IMR-90 (cell line): Measurements from ENCODE around the gene ARMH3. TPM values are rescaled to one million over a fixed set of nuclear protein-coding genes. Genes with fewer than 3 reads are reported as not detected.

Source experiments
- ATAC-seq: fragments of 200-7000 bp; cut with Tn5 transposase; 2 replicates; pipeline ENCODE4 v1.9.1; 2020; ENCODE audit warnings: low read depth, mild to moderate bottlenecking, moderate library complexity
- BruUV-seq: library from RNA; stranded (reverse); fragments of 400-500 nt; replicated peaks from 2 replicates; lab custom pipeline; 2021; lab: Mats Ljungman, UMichigan
- CTCF ChIA-PET: fragments of 300-600 bp; formaldehyde crosslinking; extraction: SDS; loops from one replicate; lab custom pipeline; 2021; ENCODE audit warnings: antibody characterized with exemption; lab: Yijun Ruan, JAX
- POLR2A ChIA-PET: fragments of 300-600 bp; sonication (Branson Sonifier 250); formaldehyde crosslinking; loops from one replicate; lab custom pipeline; 2022; ENCODE audit warnings: antibody characterized with exemption; ENCODE audit not compliant: unreplicated experiment; lab: Charles Lee
- DNase-seq: peaks from one replicate; pipeline ENCODE4 v3.0.0; 2013
- H2AFZ ChIP-seq: replicated peaks from 2 replicates; pipeline ENCODE3; 2013; ENCODE audit warnings: low read length, mild to moderate bottlenecking; ENCODE audit not compliant: poor library complexity
- H2AK5ac ChIP-seq: 2 replicates; pipeline ENCODE4 v1.6.1; 2013; ENCODE audit warnings: low read depth, low read length, inconsistent platforms
- H2AK9ac ChIP-seq: replicated peaks from 2 replicates; pipeline ENCODE3; 2013; ENCODE audit warnings: mild to moderate bottlenecking, low read depth, low read length, moderate library complexity; ENCODE audit not compliant: poor library complexity
- H2BK120ac ChIP-seq: 2 replicates; pipeline ENCODE4 v1.6.1; 2013; ENCODE audit warnings: low read depth, low read length, inconsistent platforms
- H2BK15ac ChIP-seq: 3 replicates; pipeline ENCODE4 v1.6.1; 2013; ENCODE audit warnings: low read depth, low read length, inconsistent platforms
- H2BK20ac ChIP-seq: 2 replicates; pipeline ENCODE4 v1.6.1; 2013; ENCODE audit warnings: low read depth, mild to moderate bottlenecking, inconsistent platforms, low read length, moderate library complexity
- H2BK5ac ChIP-seq: 2 replicates; pipeline ENCODE4 v1.6.1; 2013; ENCODE audit warnings: mild to moderate bottlenecking, low read depth, low read length, inconsistent platforms; ENCODE audit not compliant: poor library complexity, severe bottlenecking
- H3K14ac ChIP-seq: replicated peaks from 2 replicates; pipeline ENCODE4 v1.6.1; 2013; ENCODE audit warnings: low read depth, low read length, inconsistent platforms
- H3K18ac ChIP-seq: 2 replicates; pipeline ENCODE4 v1.6.1; 2013; ENCODE audit warnings: low read depth, low read length, control low read depth
- H3K23ac ChIP-seq: 2 replicates; pipeline ENCODE4 v1.6.1; 2013; ENCODE audit warnings: low read depth, low read length, inconsistent platforms
- H3K27ac ChIP-seq: 2 replicates; pipeline ENCODE4 v1.5.1; 2013; ENCODE audit warnings: mild to moderate bottlenecking, control low read depth, low read length; ENCODE audit not compliant: insufficient read depth
- H3K27me3 ChIP-seq: 2 replicates; pipeline ENCODE4 v1.6.1; 2013; ENCODE audit warnings: low read length; ENCODE audit not compliant: control insufficient read depth, insufficient read depth
- H3K36me3 ChIP-seq: 2 replicates; pipeline ENCODE4 v1.6.1; 2013; ENCODE audit warnings: low read length, mixed read lengths; ENCODE audit not compliant: control insufficient read depth, insufficient read depth
- H3K4ac ChIP-seq: 2 replicates; pipeline ENCODE4 v1.6.1; 2013; ENCODE audit warnings: low read depth, low read length, inconsistent platforms
- H3K4me1 ChIP-seq: 2 replicates; pipeline ENCODE4 v1.6.1; 2013; ENCODE audit warnings: low read length, mixed read lengths; ENCODE audit not compliant: control insufficient read depth, insufficient read depth
- H3K4me2 ChIP-seq: 2 replicates; pipeline ENCODE4 v1.6.1; 2013; ENCODE audit warnings: low read depth, mild to moderate bottlenecking, control low read depth, low read length, moderate library complexity
- H3K4me3 ChIP-seq: 2 replicates; pipeline ENCODE4 v1.5.1; 2013; ENCODE audit warnings: low read depth, mild to moderate bottlenecking, control low read depth, low read length, moderate library complexity; ENCODE audit not compliant: insufficient read depth
- H3K56ac ChIP-seq: 2 replicates; pipeline ENCODE4 v1.6.1; 2013; ENCODE audit warnings: low read length, inconsistent platforms; ENCODE audit not compliant: insufficient read depth; ENCODE audit errors: extremely low read depth
- H3K79me1 ChIP-seq, 2 experiments: 2 replicates each; pipeline ENCODE4 v1.6.1; 2013; ENCODE audit warnings: low read length in 2 of 2, inconsistent platforms in 1 of 2, low read depth in 1 of 2
- H3K9ac ChIP-seq: 2 replicates; pipeline ENCODE4 v1.6.1; 2013; ENCODE audit warnings: low read depth, low read length, control low read depth
- H3K9me1 ChIP-seq: 2 replicates; pipeline ENCODE4 v1.6.1; 2013; ENCODE audit warnings: low read length, inconsistent platforms; ENCODE audit not compliant: insufficient read depth
- H3K9me3 ChIP-seq: 2 replicates; pipeline ENCODE4 v1.6.1; 2013; ENCODE audit warnings: low read length; ENCODE audit not compliant: control insufficient read depth, insufficient read depth
- H4K20me1 ChIP-seq: 2 replicates; pipeline ENCODE4 v1.6.1; 2013; ENCODE audit warnings: low read length, inconsistent platforms; ENCODE audit not compliant: insufficient read depth
- H4K5ac ChIP-seq: 2 replicates; pipeline ENCODE4 v1.6.1; 2013; ENCODE audit warnings: mild to moderate bottlenecking, low read depth, low read length, control low read depth
- H4K8ac ChIP-seq, 2 experiments: 2 replicates each; pipeline ENCODE4 v1.6.1; 2013; ENCODE audit warnings: low read depth in 2 of 2, low read length in 2 of 2, control low read depth in 1 of 2, inconsistent platforms in 1 of 2
- H4K91ac ChIP-seq: 2 replicates; pipeline ENCODE4 v1.6.1; 2013; ENCODE audit warnings: low read depth, low read length, inconsistent platforms; ENCODE audit not compliant: insufficient read depth
- BHLHE40 ChIP-seq: fragments of 150-350 bp; IDR thresholded peaks from 2 replicates; pipeline ENCODE4 v1.6.1; 2016; ENCODE audit warnings: mild to moderate bottlenecking, low read depth, low read length
- CHD1 ChIP-seq: IDR thresholded peaks from 2 replicates; pipeline ENCODE4 v1.6.1; 2012; ENCODE audit warnings: low read depth, low read length, improper control_type of control experiment
- CTCF ChIP-seq: conservative IDR thresholded peaks from 2 replicates; pipeline ENCODE4 v1.5.1; 2012; ENCODE audit warnings: mild to moderate bottlenecking, low read depth, low read length, improper control_type of control experiment
- ELK1 ChIP-seq: fragments of 150-350 bp; IDR thresholded peaks from 2 replicates; pipeline ENCODE4 v1.6.1; 2016; ENCODE audit warnings: low read depth, mild to moderate bottlenecking, low read length, moderate library complexity, borderline replicate concordance
- MAFK ChIP-seq: IDR thresholded peaks from 2 replicates; pipeline ENCODE4 v1.6.1; 2012; ENCODE audit warnings: low read depth, low read length, improper control_type of control experiment
- MXI1 ChIP-seq: IDR thresholded peaks from 2 replicates; pipeline ENCODE4 v1.6.1; 2012; ENCODE audit warnings: low read depth, mild to moderate bottlenecking, low read length, moderate library complexity, borderline replicate concordance
- NFE2L2 ChIP-seq: fragments of 150-350 bp; IDR thresholded peaks from 2 replicates; pipeline ENCODE4 v1.6.1; 2016; ENCODE audit warnings: low read depth, mild to moderate bottlenecking, low read length
- RAD21 ChIP-seq: IDR thresholded peaks from 2 replicates; pipeline ENCODE4 v1.6.1; 2012; ENCODE audit warnings: low read length, improper control_type of control experiment
- RCOR1 ChIP-seq: IDR thresholded peaks from 2 replicates; pipeline ENCODE4 v1.6.1; 2012; ENCODE audit warnings: mild to moderate bottlenecking, low read length, improper control_type of control experiment; ENCODE audit not compliant: insufficient replicate concordance
- RFX5 ChIP-seq: IDR thresholded peaks from 2 replicates; pipeline ENCODE4 v1.8.0; 2012; ENCODE audit warnings: low read depth, mild to moderate bottlenecking, low read length, moderate library complexity
- SMC3 ChIP-seq: fragments of 150-350 bp; IDR thresholded peaks from 2 replicates; pipeline ENCODE4 v1.6.1; 2016; ENCODE audit warnings: low read depth, mild to moderate bottlenecking, antibody characterized with exemption, low read length, moderate library complexity
- WGBS, 2 experiments: methylation state at CpG; one replicate each; pipeline versions ENCODE4 v1.1.5 to v1.1.7; 2013; ENCODE audit warnings: missing lambda C conversion rate in 2 of 2; ENCODE audit not compliant: insufficient read length in 1 of 2; ENCODE audit errors: extremely low coverage in 2 of 2; 5-methylcytosine and 5-hydroxymethylcytosine counted together
- dilution Hi-C: fragments of 300-500 bp; cut with HindIII; formaldehyde crosslinking; loops from one replicate; pipeline ENCODE4 v1.14.3; 2018; ENCODE audit warnings: low sequenced_read_pairs; ENCODE audit not compliant: unreplicated experiment
- in situ Hi-C: fragments of 300-500 bp; cut with MboI; formaldehyde crosslinking; loops from 3 replicates; pipeline ENCODE4 v1.14.3; 2019; ENCODE audit warnings: low sequenced_read_pairs, inconsistent platforms, mixed read lengths
- intact Hi-C: fragments of 100-400 bp; cut with micrococcal nuclease; formaldehyde crosslinking; loops from 2 replicates; pipeline ENCODE4 v1.10.0; 2022
- polyA plus RNA-seq, 3 experiments: library from polyadenylated mRNA; depleted of rRNA; stranded (reverse); fragments of >200 nt; gene quantifications; 2 replicates each; pipeline ENCODE4 v1.2.3, GENCODE V29; 2012; ENCODE audit warnings: low replicate concordance in 1 of 3
- total RNA-seq: library from RNA; depleted of rRNA; stranded (reverse); fragments of >200 nt; gene quantifications from 2 replicates; pipeline ENCODE4 v1.2.3, GENCODE V29; 2012

ARMH3 gene
- total and polyA plus RNA-seq, 2 of the 4 experiments (the other 2 are of a cell fraction), result 12.1 to 13.1 TPM

GRCh38 chr10:101824736-101825135 is 231.2 kb downstream of the ARMH3 start:
- no peak overlapping the region for H2BK15ac ChIP-seq
- H3K9me1 ChIP-seq, result 0 out of 2 replicates have a peak, but pooled peaks cover 5% of the 10 kb centered on the region
- H2BK120ac ChIP-seq, result no peak overlapping the region
- in situ Hi-C loops, result loop anchor here (25.0 kb wide), 1 partner anchor 887 kb away; no protein-coding TSS in a partner anchor
- H3K4ac ChIP-seq, result no peak overlapping the region
- no peak overlapping the region for H3K4me2 ChIP-seq
- H3K4me3 ChIP-seq, result no peak overlapping the region
- H3K27ac ChIP-seq, result no peak overlapping the region
- BruUV-seq, result no TSS peak
- no peak overlapping the region; the same call in 1 of the 2 replicates for H3K56ac ChIP-seq
- CTCF ChIA-PET, result no interaction called here
- no peak overlapping the region for H3K18ac ChIP-seq
- H3K14ac ChIP-seq, result no peak overlapping the region
- TF ChIP-seq BHLHE40 (no peak), SMC3 (no peak), RAD21 (no peak), ELK1 (no peak), RFX5 (no peak), RCOR1 (no peak), CHD1 (no peak), MXI1 (no peak), CTCF (no peak), MAFK (no peak), NFE2L2 (no peak)
- H2AK5ac ChIP-seq, result no peak overlapping the region
- H3K23ac ChIP-seq, result no peak overlapping the region
- no peaks in the 10 kb centered on the region for H3K4me1 ChIP-seq
- no peak overlapping the region for H2BK5ac ChIP-seq
- no peak overlapping the region for H3K9ac ChIP-seq
- no peak overlapping the region for H4K91ac ChIP-seq
- H3K79me1 ChIP-seq, result peaks cover 0 to 6% of the 10 kb centered on the region in 2 experiments; a peak in 1 of 4 replicates
- intact Hi-C loops, result no loop called here
- ATAC-seq, result no peak
- DNase-seq, result no peak
- no peaks in the 10 kb centered on the region; the same call in 1 of the 2 replicates for H4K20me1 ChIP-seq
- POLR2A ChIA-PET, result no interaction called here
- H4K5ac ChIP-seq, result no peak overlapping the region
- H2AK9ac ChIP-seq, result no peak overlapping the region
- no peaks in the 10 kb centered on the region; the same call in 1 of the 2 replicates for H3K36me3 ChIP-seq
- WGBS, 2 experiments, result no CpG with 5 or more reads among the region's 2 CpGs
- no peak overlapping the region for H2AFZ ChIP-seq
- H4K8ac ChIP-seq, result no peak overlapping the region
- dilution Hi-C loops, result no loop called here
- no peaks in the 10 kb centered on the region for H3K9me3 ChIP-seq
- H2BK20ac ChIP-seq, result no peak overlapping the region
- no peaks in the 10 kb centered on the region for H3K27me3 ChIP-seq
